NCI-H1436 treated with DMSO at 0.1 percent for 48 hours (cell line): ENCODE data around the gene TPPP.
"Not testable (repeated sequence)": the region's sequence is repeated elsewhere in the genome, so short reads cannot be mapped to it uniquely, and the experiment has no call there.

Experiments
- DNase-seq: peaks from one replicate; lab custom pipeline; 2025; lab: John Stamatoyannopoulos, UW

The TPPP gene

DNA sequence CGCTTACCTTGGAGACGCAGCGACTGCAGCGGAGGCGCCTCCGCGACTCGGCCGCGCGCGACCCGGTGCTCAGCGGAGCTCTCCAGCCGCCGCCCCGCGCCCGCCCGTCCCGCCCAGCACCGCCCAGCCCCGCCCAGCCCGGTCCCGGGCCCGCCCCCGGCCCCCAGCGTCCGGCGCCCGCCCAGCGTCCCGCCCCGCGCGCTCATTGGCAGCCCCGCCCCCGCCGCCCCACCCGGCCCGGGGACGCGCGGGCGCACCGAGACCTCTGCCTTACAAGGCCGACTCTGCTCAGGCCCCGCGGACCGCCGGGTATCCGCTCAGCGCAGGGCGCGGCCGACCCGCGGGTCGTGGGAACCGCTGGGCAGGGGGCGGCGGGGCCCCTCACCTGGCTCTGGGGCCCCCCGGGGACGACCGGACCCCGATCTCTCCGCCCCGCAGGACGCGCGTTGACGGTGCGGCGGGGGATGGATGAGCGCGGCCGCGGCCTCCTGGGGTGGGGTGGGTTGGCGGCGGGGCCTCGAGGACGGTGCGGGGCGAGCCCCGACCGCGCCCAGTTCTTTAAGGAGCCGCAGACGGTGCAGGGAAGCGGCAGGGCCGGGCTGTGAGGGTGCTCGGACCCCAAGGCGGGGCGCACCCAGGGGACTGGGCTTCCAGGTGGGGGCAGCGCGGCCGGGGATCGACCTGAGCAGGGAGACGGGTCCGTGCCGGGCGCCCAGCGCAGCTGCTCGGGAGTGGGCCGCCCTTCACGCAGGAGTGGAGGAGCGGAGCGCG, at the start of gene TPPP:
Gene TPPP, minus strand, starts transcription at position 82 of the 771 bp plus-strand sequence. CDS start 15,292 bp downstream, outside the sequence.
- not testable (repeated sequence) for DNase-seq

DNA sequence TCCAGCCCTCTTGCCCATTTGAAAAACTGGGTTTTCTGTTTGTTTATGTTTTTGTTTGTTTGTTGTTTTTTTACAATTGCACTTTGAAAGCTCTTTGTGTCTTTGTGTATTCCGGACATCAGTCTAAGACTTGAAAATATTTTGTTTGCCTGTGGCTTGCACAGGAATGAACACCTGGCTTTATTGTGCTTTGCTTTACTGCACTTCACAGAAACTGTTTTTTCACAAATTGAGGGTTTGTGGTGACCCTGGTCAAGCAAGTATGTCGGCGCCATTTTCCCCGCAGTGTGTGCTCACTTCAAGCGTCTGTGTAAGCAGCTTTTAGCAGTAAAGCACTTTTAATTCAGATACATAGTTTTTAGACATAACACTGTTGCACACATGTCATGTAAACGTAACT, 49.1 kb upstream of the TPPP start:
- DNase-seq = not testable (repeated sequence)

DNA sequence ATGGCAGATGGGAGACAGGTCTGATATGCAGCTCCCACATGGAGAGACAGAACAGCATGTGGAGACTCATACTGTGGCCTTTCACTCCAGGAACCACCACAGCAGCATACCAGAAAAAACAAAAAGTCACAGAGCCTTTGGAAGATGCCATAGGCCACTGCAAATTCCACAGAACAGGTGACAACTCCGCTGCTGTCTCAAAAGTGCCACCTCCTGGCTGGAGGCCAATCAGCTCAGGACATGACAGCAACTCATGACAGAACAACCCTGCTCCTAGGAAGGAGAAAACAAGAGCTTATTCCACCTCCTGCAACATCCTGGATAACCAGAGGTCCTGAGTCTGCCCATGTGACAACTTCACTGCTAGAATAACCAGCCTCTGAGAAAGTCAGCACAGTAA, 41.0 kb upstream of the TPPP start:
- not testable (repeated sequence) for DNase-seq

DNA sequence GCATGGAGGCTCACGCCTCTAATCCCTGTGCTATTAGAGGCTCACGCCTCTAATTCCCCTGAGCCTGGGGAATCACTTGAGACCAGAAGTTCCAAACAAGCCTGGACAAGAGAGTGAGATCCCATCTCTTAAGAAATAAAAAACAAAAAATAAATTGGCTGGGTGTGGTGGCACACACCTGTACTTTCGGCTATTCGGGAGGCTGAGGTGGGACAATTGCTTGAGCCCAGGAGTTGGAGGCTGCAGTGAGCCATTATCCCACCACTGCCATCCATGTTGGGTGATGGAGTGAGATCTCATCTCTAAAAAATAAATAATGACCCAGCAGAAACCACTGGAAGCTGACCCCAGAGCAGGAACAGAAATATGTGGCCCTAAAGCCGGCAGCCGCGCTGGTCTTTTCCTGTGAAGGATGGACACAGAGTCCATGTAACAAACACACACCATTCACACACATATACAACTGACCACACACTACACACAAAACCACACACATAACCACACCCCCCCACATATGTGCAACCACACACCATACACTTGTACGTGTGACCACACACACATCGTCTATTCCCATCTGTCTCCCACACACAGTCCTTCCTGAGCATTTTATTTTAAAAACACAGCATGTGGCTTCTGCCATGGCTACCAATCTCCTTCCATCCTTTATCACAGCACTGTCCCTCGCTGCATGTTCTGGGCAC, 39.8 kb upstream of the TPPP start:
- not testable (repeated sequence) for DNase-seq

DNA sequence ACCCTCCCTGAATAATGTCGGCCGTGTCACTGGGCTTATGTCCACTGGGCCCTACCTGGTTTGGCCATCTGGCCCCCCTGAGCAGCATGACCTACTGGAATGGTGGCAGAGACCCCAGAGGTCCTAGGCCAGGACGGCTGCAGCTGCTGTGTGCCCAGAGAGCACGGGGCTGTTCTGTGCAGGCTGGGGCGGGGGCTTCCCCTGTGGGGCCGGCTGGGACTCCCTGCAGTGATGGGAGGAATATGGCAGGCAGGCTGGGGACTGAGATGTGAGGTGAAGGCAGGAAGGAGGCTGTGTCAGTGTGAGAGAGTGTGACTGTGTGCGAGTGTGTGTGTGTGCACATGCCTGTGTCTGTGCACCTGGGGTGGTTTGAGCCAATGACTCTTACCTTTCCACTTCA, 36.1 kb upstream of the TPPP start:
- DNase-seq = not testable (repeated sequence)

DNA sequence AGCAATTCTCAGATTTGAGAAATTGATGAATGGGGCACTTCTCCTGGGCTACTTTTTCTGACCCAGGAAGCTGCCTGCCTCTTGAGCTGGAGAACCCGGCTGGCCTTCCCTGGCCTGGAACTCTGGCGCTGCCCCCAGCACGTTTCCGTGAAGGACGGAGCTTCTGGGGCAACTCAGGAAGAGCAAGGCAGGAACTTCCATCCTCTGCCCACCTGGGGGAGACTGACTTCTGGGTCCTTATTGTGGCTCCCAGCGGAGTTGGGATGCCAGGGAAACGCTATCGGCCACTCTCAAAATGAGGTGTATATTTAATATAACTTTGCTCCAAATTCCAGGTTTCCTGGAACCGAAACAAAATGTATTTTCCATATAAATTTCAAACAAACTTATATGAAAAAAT, 33.9 kb upstream of the TPPP start:
- not testable (repeated sequence) for DNase-seq

DNA sequence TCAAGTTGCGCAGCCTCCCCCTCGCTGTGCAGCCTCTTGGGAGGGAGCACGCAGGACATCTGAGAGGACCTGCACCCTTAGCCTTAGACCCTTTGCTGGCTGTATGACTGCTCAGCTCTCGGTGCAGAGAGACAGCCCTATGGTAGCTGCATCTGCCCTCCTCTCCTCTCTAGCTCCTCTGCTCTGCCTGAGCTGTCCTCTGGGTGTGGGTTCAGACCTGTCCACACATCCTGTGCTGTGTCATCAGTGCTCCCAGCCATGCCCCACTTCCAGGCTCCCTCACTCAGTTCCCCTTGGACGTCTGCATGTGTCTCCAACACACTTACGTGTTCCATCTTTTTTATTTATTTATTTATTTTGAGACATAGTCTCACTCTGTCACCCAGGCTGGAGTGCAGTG, 30.7 kb upstream of the TPPP start:
- DNase-seq = not testable (repeated sequence)

DNA sequence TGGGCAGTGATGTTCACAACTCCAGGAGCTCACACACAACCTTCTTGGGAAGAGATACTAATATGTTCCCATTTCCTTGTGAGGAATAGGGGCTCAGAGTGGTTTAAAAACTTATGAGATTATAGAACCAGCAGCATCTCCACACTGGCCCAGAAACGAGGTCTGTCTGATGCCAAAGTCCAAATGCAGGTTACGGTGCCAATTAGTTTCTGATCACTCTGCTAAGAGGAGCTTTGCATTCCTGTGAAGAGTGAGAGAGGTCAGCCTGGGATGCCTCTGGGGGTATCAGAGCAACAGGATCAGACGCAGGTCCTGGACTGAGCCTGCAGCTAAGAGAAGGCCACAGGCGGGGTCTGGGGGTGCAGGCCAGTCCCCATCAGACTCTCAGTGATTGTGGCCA, 30.2 kb upstream of the TPPP start:
- DNase-seq = not testable (repeated sequence)

DNA sequence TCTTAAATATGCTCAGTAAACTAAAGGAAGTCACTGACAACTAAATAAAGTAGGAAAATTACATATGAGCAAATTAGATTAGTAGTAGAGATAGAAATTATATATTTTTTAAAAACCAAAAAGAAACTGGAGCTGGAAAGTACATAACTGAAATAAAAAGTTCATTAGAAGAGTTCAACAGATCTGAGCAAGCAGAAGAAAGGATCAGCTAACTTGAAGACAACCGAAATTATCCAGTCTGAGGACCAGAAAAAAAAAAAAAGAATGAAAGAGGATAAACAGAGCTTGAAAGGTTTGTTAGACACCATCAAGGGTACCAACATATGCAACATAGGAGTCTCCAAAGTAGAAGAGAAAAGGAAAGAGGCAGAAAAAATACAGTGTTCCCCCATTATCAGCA, 26.2 kb upstream of the TPPP start:
- DNase-seq = not testable (repeated sequence)

DNA sequence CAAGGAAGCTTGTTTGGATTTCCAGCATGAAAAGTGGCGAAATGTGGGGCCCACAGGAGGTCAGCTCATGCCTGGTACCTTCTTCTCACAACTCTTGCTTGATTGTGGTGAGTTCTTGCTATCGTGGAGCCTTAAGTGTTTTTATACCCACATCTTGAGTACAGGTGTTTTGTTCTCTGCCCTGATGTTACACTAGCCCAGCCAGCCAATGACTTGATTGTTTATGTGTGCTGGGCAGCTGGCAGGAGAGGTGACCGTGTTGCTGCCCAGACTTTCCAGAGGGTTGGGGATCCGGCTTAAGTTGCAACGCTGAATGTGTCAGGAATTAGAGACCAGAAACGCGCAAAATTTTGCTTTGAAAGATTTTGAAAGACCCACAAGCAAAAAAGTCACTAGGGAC, 24.0 kb upstream of the TPPP start:
- no peak for DNase-seq

DNA sequence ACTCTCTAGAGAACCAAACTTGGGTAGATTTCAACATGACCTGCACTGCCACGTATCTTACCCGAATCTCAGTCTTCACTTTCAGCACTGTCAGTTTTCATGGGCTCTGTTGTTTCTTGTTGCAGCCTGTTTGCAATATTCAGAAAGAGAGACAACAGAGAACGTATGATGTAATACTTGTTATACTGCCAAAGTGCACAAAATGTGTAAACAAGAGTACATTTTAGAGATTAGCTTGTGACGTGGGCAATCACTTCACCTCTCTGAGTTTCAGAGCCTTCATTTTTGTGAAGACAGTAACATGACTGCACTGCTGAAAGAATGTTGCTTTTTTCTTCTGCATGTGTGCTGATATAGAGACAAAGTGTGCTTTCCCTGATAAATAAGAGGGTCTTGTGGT, 23.6 kb upstream of the TPPP start:
- not testable (repeated sequence) for DNase-seq

DNA sequence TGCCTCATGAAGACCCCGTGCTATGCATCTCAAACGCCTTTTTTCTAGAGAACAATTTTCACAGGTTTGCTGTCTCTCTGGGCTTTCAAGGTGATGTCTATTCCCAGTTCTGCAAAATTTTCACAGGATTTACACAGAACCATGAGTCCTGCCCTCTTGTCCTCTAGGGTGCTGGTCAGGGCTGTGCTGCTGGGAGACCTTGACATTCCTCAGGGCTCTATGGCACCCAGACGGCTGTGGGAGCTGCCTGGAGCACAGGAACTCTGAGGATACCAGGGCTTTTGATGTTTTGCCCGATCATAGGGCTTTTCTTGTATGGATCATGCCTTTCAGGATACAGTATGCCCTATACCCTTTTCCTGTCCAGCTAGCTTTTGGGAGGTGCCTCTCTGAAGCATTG, 22.5 kb upstream of the TPPP start:
- not testable (repeated sequence) for DNase-seq

DNA sequence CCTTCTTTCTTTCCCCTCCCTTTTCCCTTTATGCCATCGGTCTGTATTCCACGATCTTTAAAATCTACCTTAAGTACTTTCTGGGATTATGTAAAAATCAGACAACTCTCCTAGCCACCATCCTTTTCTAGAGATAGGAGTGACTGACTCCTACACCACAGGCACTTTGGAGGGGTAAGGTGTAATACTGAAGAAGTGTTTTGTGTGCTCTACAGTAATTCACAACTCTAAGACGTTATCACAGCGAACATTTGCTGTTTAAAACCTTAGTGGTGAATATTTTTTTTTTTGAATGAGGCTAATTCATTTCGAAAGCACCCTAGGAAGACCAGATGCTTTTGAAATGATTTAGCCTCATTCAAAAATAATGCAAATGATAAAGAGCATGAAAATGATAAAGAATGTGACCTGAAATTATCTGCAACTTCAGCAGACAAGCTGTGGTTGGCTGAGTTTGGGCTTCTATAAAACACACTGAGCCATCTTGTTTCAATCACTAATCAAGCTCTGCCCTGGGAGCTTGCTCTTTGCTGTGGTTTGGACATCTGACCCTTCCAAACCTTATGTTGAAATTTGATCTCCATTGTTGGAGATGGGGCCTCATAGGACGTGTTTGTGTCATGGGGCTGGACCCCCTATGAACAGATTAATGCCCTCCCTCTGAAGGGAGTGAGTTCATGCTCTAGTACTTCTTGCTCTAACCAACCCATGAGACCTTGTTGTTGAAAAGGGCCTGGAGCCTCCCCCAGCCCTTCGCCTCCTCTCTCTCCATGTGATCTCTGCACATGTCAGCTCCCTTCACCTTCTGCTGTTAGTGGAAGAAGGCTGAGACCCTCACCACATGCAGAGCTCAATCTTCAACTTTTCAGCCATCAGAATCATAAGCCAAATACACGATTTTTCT, 21.3 kb upstream of the TPPP start:
- not testable (repeated sequence) for DNase-seq

DNA sequence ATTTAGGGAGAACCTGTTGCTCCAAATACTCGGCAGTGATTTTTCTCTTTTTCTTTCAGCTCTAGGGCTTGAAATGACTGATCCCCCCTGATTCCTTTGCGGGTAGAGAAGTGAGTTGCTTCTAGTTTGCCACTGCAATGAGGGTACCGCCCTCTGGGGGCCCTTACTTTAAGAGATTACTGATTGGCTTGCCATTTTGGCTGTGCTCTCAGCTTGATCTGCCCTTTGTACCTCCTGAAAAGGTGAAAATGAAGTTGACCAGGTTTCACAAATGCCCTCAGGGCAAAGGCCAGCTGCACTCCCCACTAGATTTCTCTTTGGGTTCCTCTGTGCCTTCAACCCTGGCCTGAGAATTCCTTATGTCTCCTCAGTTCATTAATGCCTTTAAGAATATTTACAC, 20.5 kb upstream of the TPPP start:
- not testable (repeated sequence) for DNase-seq

DNA sequence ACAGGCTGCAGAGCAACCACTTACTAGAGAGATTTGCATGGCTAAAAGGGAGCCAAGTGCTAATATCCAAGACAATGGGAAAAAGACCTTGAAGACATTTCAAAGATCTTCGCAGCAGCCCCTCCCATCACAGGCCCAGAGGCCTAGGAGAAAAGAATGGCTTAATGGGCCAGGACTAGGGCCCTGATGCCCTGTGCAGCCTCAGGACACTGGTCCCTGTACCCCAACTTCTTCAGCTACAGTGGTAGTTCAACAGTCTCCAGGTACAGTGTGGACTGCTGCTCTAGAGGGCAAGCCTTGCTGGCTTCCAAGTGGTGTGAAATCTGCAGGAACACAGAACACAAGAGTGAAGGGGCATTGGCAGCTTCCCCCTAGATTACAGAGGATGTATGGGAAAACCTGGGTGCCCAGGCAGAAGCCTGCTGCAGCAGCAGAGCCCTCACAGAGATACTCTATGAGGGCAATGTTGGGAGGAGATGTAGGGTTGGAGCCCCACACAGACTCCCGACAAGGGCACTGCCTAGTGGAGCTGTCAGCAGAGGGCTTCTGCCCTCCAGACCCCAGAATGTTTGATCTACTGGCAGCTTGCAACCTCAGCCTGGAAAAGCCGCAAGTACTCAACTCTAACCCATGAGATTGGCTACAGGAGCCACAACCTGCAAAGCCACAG, 15.8 kb upstream of the TPPP start:
- DNase-seq = not testable (repeated sequence)

DNA sequence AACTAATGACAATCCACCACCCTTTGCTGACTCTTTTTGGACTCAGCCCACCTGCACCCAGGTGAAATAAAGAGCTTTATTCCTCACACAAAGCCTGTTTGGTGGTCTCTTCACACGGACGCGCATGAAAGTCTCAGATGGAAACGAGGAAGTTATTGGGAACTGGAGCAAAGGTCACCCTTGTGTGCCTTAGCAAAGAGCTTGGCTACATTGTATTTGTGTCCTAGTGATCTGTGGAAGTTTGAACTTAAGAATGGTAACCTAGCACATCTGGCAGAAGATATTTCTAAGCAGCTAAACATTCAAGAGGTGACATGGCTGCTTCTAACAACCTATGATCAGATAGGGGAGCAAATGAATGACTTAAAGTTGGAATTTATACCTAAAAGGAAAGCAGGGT, 15.2 kb upstream of the TPPP start:
- not testable (repeated sequence) for DNase-seq

DNA sequence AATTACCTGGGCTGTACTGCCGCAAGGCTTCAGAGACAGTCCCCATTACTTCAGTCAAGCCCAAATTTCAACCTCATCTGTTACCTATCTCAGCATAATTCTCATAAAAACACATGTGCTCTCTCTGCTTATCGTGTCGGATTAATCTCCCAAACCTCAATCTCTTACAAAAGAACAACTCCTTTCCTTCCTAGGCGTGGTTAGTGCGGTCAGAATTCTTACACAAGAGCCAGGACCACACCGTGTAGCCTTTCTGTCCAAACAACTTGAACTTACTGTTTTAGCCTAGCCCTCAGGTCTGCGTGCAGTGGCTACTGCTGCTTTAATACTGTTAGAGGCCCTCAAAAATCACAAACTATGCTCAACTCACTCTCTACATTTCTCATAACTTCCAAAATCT, 13.0 kb upstream of the TPPP start:
- not testable (repeated sequence) for DNase-seq

DNA sequence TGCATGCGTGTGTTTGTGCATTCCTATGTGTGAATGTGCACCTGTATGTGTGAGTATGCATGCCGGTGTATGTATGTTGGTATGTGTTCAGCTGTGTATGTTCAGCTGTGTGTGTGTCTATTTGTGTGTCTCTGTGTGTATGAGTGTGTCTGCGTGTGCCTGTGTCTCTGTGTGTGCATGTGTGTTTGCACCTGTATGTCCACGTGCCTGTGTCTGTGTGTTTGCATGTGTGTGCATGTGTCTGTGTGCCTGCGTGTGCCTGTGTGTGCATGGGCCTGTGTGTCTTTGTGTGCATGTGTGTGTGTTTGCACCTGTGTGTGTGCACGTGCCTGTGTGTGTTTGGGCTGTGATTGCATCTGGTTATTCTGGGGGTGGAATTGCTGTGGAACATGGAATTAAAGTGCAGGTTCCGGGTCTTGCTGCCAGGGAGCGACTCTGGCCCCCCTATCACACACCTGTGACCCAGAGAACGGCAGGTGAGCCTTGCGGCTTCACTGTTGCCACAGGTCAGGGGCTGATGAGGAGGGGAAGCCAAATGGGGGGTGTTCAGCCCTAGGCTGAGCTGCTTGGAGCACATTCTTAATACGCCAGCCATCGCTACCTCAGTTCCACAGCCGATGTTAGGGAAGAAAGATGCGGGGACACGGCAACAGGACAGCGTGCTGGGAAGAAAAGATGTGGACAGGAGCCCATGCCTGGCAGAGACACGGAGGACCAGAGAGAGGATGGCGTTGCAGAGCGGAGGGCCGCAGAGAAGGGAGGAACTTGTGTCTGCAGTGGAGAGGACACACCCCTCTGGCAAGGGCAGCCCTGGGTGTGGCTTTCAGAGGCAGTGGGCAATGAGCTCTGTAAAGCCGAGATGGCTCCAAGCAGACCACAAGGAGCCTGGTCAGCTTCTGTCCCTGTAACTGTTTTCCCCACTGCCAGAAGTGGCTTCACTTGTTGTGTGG, 3.9 kb upstream of the TPPP start:
- DNase-seq = not testable (repeated sequence)

DNA sequence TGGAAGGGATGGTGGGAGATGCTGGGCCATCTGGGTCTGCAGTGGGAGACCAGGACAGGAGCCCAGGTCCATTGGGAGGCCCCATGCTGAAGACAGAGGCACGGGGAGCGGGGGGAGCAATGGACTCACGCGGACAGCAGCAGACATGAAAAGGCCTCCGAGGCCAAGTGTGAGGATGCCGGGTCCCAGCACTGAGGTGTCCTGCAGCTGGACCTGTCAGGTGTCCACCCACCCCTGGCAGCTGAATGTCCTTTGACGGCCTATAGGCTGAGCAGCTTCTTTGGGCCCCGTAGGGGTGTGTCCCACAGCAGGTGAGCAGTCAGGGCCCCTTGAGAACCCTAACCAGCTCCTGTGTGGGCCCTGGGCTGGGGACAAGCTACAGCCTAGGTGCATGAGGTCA, 3.0 kb upstream of the TPPP start:
- not testable (repeated sequence) for DNase-seq

DNA sequence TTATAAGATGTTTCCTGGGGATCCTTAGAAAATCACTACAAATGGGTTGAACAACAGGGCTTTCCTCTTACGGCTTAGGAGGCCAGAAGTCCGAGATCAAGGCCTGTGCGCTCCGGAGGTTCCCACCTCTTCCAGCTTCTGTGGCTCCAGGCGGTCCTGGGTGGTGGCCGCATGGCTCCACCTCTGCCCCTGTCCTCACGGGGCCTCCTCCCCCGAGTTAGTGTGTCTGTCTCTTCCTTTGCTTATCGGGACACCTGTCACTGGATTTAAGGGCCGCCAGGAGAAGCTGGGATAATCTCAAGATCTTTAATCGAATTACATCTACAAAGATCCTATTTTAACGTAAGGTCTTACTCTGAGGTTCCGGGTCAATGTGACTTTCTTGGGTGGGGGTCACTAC, 2.3 kb upstream of the TPPP start:
- not testable (repeated sequence) for DNase-seq

DNA sequence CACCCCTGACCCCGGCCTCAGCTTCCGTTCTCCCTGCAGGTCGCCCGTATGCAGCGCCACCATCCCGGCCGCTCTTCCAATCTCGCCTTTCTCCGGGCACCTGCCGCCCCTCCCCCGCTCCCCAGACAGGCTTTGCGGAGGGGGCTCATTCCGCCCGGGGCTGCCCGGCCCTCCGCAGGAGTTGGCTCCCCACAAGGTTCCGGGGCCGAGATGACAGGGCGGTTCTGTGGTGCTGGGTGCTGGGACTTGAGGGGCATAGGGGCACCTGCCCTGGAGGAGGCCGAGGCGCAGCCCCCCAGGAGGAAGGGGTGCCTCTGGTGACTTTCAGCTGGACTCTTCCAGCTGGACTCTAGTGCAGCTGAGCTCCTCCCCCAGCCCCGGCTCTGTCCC, 885 bp upstream of the TPPP start:
- not testable (repeated sequence) for DNase-seq
